Central memory CD8-positive, alpha-beta T cell (primary cell): ENCODE results near the gene COL19A1.

ENCODE experiments used
- ATAC-seq: fragments of 150-1000 bp; cut with Tn5 transposase; replicated peaks from 2 replicates; pipeline ENCODE4 v1.10.0; 2022; ENCODE audit warnings: mild to moderate bottlenecking, moderate FRiP score, moderate number of reproducible peaks; ENCODE audit not compliant: poor library complexity, severe bottlenecking; ENCODE audit errors: extremely low read depth
- DNase-seq, 2 donors: peaks; one replicate each; pipeline ENCODE4 v3.0.0; 2021; ENCODE audit warnings: low spot score in 2 of 2
- H3K27ac Mint-ChIP-seq: one replicate; pipeline ENCODE4 v1.8.0; 2022; ENCODE audit warnings: low read depth, mild to moderate bottlenecking, moderate library complexity, mixed read lengths
- H3K27me3 Mint-ChIP-seq: one replicate; pipeline ENCODE4 v1.8.0; 2022; ENCODE audit warnings: mixed read lengths
- H3K36me3 Mint-ChIP-seq: one replicate; pipeline ENCODE4 v1.8.0; 2022; ENCODE audit warnings: mild to moderate bottlenecking, moderate library complexity, mixed read lengths; ENCODE audit not compliant: insufficient read depth
- H3K4me1 Mint-ChIP-seq: one replicate; pipeline ENCODE4 v1.8.0; 2022; ENCODE audit warnings: mixed read lengths
- H3K4me3 Mint-ChIP-seq: one replicate; pipeline ENCODE4 v1.8.0; 2022; ENCODE audit warnings: mild to moderate bottlenecking, moderate library complexity, mixed read lengths
- H3K9me3 Mint-ChIP-seq: one replicate; pipeline ENCODE4 v1.8.0; 2022; ENCODE audit warnings: mixed read lengths

COL19A1 gene

DNA sequence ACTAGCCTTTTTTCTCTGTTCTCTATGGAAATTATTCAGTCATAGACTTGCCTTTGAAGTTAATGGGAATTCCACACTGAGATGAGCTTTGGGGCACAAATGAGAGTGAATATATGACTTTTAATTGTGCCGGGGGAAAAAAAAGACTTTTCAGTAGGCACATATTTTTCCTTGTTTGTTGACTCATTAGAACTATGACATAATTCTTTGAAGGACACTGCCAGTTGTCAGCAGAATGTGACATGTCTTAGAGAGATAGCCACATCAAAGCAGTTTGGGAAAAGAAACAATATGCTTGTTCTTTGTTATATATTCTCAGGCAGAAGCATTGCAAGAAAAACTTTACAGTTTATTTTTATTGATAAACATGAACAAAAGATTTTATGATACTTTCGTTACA lies 298.2 kb downstream of the COL19A1 start:
- H3K4me1 Mint-ChIP-seq = no peaks in the 10 kb centered on the region
- no peaks in the 10 kb centered on the region for H3K36me3 Mint-ChIP-seq
- no peaks in the 10 kb centered on the region for H3K9me3 Mint-ChIP-seq
- H3K27ac Mint-ChIP-seq = no peak overlapping the region
- no peak for DNase-seq
- H3K4me3 Mint-ChIP-seq = no peak overlapping the region
- no peak for ATAC-seq
- peaks cover 37% of the 10 kb centered on the region for H3K27me3 Mint-ChIP-seq

DNA sequence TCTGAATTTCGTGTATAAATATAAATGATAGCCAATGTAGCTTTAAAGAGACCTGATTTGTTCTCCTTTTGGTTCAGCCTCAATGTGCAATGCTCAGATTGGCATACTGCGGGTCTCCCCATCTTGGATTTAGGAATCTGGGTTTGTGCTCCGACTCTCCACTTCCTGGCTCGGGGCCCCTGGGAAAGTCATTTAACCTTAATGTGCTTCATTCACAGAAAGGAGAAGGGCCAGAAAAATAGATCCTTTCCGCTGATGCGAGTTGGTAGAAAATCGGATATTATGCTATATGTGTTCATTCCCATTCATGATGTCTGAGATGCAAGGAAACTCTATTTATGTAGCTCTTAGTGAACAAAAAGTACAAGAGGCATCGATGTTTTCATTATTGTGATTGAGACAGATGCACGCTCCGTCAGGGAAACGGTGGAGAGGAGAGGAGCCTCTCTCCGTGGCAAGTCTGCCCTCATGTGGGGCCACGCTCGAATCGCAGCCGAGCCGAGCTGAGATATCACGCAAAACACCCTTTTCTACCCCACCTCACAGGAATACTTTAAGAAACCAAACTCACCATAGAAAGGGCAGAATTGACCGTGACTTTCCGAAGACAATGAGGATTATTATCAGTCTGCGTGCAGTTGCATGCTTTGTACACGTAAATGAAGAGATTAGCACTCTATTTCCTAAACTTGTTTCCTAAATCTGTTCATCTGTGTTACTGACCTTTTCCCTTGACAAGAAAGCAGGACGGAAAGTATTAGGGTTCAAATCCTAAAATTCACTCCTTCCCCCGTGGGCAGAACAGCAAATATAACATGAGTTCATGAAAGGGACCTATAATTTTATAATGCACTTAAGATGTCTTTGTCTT lies 300.0 kb downstream of the COL19A1 start:
- DNase-seq (no peak), ATAC-seq (no peak)
- no peaks in the 10 kb centered on the region for H3K36me3 Mint-ChIP-seq
- no peaks in the 10 kb centered on the region for H3K4me1 Mint-ChIP-seq
- no peak overlapping the region for H3K4me3 Mint-ChIP-seq
- H3K27me3 Mint-ChIP-seq = peaks cover 37% of the 10 kb centered on the region
- H3K9me3 Mint-ChIP-seq = no peaks in the 10 kb centered on the region
- H3K27ac Mint-ChIP-seq = no peak overlapping the region

GRCh38 chr6:70168681-70169377 lies 302.5 kb downstream of the COL19A1 start:
- no peaks in the 10 kb centered on the region for H3K4me1 Mint-ChIP-seq
- ATAC-seq (no peak), DNase-seq (no peak)
- H3K27me3 Mint-ChIP-seq = peaks cover 30% of the 10 kb centered on the region
- no peak overlapping the region for H3K27ac Mint-ChIP-seq
- no peak overlapping the region for H3K4me3 Mint-ChIP-seq
- no peaks in the 10 kb centered on the region for H3K9me3 Mint-ChIP-seq
- H3K36me3 Mint-ChIP-seq = peaks cover 2% of the 10 kb centered on the region

- Mint-ChIP-seq H3K27me3 (peaks cover 15% of the 10 kb centered on the region), H3K27ac (no peak overlapping the region), H3K36me3 (peaks cover 2% of the 10 kb centered on the region), H3K4me1 (no peaks in the 10 kb centered on the region), H3K4me3 (no peak overlapping the region), H3K9me3 (no peaks in the 10 kb centered on the region)
- ATAC-seq (no peak), DNase-seq (no peak)
These were observed 304.9 kb downstream of the COL19A1 start for GRCh38 chr6:70171236-70171635.

- DNase-seq (no peak), ATAC-seq (no peak)
- H3K36me3 Mint-ChIP-seq = peaks cover 2% of the 10 kb centered on the region
- H3K4me1 Mint-ChIP-seq = no peaks in the 10 kb centered on the region
- H3K9me3 Mint-ChIP-seq = no peaks in the 10 kb centered on the region
- H3K27me3 Mint-ChIP-seq = peaks cover 10% of the 10 kb centered on the region
- H3K27ac Mint-ChIP-seq = no peak overlapping the region
- no peak overlapping the region for H3K4me3 Mint-ChIP-seq
These were observed 305.9 kb downstream of the COL19A1 start for GRCh38 chr6:70172252-70172651.

DNA sequence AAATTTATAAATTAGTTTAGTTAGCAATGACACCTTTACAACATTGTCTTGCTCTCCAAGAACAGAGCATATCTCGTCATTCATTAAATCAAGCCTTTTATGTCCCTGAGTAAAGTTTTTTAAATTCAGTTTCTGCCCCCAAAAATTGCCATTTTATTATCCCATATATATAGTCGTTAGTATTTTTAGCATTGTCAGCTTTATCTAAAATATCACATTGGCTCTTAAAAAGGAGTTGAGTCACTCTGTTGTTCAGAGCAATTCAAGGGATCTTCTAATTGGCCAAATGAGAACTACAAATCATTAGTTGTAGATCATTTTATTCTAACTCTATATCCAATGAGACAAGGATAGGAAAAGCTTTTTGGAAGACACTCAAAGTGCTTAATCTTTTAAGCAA lies 309.4 kb downstream of the COL19A1 start:
- Mint-ChIP-seq H3K27ac (no peak overlapping the region), H3K36me3 (peaks cover 2% of the 10 kb centered on the region), H3K9me3 (no peaks in the 10 kb centered on the region), H3K4me3 (no peak overlapping the region), H3K27me3 (peaks cover 6% of the 10 kb centered on the region), H3K4me1 (no peaks in the 10 kb centered on the region)
- ATAC-seq (no peak), DNase-seq (no peak)

DNA sequence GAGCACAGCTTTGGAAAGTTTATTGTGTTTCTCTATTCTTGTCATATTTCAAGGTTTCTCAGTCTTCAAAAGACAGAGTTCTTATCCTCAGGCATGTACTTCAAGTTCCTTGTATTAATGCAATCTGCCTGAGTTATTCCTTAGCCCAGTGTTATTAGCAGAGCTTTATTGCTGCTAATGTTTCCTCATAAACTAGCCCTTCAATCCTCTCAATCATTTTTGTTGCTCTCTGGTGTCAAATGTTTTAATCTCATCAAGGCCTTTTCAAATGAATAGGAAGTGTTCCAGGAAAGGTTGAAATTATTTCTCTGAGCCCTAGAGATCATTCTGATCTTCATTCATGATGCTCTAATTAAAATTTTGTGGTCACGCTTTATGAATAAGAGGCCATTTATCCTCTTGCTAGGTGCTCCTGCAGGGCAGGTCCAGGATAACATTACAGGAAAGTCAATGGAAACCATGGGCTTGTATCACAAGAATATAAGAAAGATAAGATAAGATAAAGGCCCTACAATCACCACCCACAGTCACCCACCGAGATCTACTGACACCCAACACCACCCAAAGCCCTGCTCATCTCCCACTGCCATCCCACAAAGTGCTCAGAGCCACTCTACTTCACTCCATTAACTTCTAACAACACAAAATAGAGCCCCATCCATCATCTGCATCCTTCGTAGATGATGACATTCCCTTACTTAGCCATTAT lies 310.6 kb downstream of the COL19A1 start:
- ATAC-seq (no peak), DNase-seq (no peak)
- peaks cover 6% of the 10 kb centered on the region for H3K27me3 Mint-ChIP-seq
- no peak overlapping the region for H3K27ac Mint-ChIP-seq
- H3K36me3 Mint-ChIP-seq = no peaks in the 10 kb centered on the region
- H3K4me3 Mint-ChIP-seq = no peak overlapping the region
- no peaks in the 10 kb centered on the region for H3K4me1 Mint-ChIP-seq
- no peaks in the 10 kb centered on the region for H3K9me3 Mint-ChIP-seq

DNA sequence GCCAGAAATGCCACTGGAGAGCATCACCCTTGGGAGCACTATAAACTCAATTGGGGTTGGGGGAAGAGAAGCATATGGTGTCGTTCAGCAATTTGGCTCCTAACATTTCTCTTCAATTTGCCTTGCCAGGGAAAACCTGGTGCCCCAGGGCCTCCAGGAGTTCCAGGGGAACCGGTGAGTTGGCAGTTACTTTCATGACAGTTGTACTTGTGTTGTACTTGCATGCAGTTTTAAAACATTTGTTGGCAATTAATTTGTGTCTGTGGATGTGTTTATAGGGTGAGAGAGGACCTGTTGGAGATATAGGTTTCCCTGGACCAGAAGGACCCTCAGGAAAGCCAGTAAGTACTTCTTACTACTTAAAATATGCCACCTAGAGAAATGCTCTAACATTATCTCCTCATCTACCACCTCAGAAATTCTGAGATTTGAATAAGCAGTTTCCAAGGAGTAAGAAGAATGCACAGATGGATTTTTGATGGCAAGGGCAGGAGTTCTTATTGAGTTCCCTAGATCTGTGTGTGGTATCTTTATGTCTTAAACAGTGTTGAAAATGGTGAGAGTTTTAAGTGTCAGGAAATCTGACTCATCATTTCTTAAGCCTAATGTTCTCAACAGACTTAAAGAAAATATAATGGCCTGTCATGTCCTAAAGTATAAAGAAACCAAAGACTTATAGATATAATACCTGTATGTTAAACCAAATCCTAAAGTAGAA lies 314.0 kb downstream of the COL19A1 start:
- Mint-ChIP-seq H3K27ac (no peak overlapping the region), H3K4me1 (no peaks in the 10 kb centered on the region), H3K27me3 (peaks cover 6% of the 10 kb centered on the region), H3K36me3 (no peaks in the 10 kb centered on the region), H3K9me3 (no peaks in the 10 kb centered on the region), H3K4me3 (no peak overlapping the region)
- DNase-seq (no peak), ATAC-seq (no peak)

GRCh38 chr6:70180901-70181599 lies 314.7 kb downstream of the COL19A1 start:
- ATAC-seq (no peak), DNase-seq (no peak)
- H3K27ac Mint-ChIP-seq = no peak overlapping the region
- H3K27me3 Mint-ChIP-seq = peaks cover 6% of the 10 kb centered on the region
- no peaks in the 10 kb centered on the region for H3K9me3 Mint-ChIP-seq
- H3K36me3 Mint-ChIP-seq = no peaks in the 10 kb centered on the region
- H3K4me3 Mint-ChIP-seq = no peak overlapping the region
- no peaks in the 10 kb centered on the region for H3K4me1 Mint-ChIP-seq

DNA sequence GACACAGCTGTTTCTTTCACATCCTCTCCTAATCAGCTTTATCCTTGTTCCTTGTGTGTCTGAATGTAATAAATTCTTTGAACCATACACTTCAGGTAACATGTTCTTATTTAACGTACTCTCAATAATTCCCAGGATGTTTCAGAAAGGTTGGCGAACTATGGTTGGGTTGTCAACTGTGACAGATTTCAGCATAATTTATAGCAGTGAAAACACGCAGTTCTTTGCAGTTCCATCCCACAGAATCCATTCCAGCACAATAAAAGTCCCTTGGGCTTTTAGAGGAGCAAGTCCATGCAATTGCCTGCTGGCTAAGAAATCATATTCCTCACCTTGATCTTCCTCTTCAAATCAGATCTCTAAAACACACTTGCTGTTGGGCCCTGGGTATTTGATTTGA lies 317.2 kb downstream of the COL19A1 start:
- no peak for ATAC-seq
- Mint-ChIP-seq H3K4me3 (no peak overlapping the region), H3K27ac (no peak overlapping the region), H3K4me1 (no peaks in the 10 kb centered on the region), H3K27me3 (no peaks in the 10 kb centered on the region), H3K9me3 (no peaks in the 10 kb centered on the region), H3K36me3 (no peaks in the 10 kb centered on the region)
- DNase-seq = no peak

DNA sequence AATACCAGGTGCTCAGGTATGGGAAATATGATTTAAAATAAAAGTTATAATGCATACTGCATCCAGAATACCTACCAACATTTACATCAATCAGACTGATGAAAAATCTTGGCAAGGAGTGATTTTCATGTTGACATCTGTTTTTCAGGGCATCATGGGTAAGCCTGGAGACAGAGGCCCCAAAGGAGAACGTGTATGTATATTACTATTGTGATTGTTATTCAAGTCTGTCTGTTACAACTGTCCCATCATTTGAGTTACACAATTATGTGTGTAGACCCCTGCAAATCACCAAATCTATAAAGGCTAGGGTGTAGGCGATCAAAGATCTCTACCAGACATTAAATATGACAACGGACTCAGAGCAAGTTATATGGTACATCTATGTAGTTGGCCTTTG lies 318.4 kb downstream of the COL19A1 start:
- Mint-ChIP-seq H3K4me3 (no peak overlapping the region), H3K4me1 (no peaks in the 10 kb centered on the region), H3K27me3 (no peaks in the 10 kb centered on the region), H3K27ac (no peak overlapping the region), H3K9me3 (no peaks in the 10 kb centered on the region), H3K36me3 (no peaks in the 10 kb centered on the region)
- no peak for DNase-seq
- no peak for ATAC-seq

GRCh38 chr6:70186461-70186860 lies 320.1 kb downstream of the COL19A1 start:
- ATAC-seq (no peak), DNase-seq (no peak)
- H3K9me3 Mint-ChIP-seq = no peaks in the 10 kb centered on the region
- H3K36me3 Mint-ChIP-seq = peaks cover 2% of the 10 kb centered on the region
- no peaks in the 10 kb centered on the region for H3K4me1 Mint-ChIP-seq
- no peak overlapping the region for H3K4me3 Mint-ChIP-seq
- H3K27me3 Mint-ChIP-seq = no peaks in the 10 kb centered on the region
- H3K27ac Mint-ChIP-seq = no peak overlapping the region
